Activated CD8-positive, alpha-beta memory T cell treated with anti-CD3 and anti-CD28 coated beads for 4 hours (primary cell): ENCODE results near the gene ATG101.

Source experiments
- DNase-seq, 2 donors: peaks; one replicate each; pipeline ENCODE4 v3.0.0-alpha.2; 2020; ENCODE audit warnings: low read depth in 2 of 2

Gene ATG101

GRCh38 chr12:52079576-52080402 lies 10.0 kb downstream of the ATG101 start, which contains the start of gene SMIM41:
TSS of gene SMIM41 (plus strand) at chr12:52079704. CDS start at chr12:52079780, 76 bp downstream.
- no peak for DNase-seq

DNA sequence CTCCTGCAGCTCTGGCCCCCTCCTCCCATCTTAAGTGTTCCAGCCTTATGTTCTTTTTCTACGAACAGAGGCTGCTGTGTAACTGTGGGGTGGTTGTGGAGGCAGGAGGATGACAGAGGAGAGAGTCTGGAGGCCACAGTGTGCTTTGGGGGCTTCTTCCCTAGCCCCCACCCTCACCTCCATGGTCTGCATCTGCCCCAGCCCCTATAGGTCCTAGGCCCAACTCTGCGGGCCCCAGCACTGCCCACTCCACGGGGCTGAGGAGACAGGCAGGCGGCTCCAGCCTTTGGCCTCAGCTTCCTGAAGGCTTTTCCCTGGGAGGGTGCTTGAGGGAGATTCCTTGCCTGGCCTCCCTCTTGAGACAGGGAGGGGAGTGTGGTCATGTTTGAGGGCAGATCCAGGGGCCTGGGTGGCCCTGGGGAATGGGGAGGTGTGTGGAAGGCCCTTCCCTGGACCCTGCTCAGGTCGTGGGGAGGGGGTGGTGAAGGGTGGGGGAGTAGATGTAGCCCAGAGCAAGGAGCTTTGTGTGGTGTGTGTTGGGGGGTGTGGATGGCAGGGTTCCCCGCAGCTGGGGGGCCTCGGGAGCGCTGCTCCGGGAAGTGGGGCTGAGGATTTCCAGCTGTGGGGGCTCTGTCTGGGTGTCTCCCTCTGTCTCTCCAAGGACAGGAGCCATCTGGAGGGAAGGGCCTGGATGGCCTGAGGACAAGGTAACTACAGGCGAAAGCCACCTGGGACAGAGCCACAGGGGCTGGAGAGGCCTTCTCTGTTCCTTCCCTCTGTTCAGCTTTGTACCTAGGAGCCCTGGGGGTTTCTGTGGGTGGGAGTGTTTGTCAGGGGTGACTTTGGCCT lies 10.8 kb downstream of the ATG101 start:
- no peak for DNase-seq

- no peak for DNase-seq
These were observed 11.5 kb downstream of the ATG101 start for GRCh38 chr12:52081263-52081733.

- DNase-seq, result no peak
These were observed 12.4 kb downstream of the ATG101 start for GRCh38 chr12:52082026-52082668.

GRCh38 chr12:52082669-52082987 lies 12.8 kb downstream of the ATG101 start:
- DNase-seq, result no peak

DNA sequence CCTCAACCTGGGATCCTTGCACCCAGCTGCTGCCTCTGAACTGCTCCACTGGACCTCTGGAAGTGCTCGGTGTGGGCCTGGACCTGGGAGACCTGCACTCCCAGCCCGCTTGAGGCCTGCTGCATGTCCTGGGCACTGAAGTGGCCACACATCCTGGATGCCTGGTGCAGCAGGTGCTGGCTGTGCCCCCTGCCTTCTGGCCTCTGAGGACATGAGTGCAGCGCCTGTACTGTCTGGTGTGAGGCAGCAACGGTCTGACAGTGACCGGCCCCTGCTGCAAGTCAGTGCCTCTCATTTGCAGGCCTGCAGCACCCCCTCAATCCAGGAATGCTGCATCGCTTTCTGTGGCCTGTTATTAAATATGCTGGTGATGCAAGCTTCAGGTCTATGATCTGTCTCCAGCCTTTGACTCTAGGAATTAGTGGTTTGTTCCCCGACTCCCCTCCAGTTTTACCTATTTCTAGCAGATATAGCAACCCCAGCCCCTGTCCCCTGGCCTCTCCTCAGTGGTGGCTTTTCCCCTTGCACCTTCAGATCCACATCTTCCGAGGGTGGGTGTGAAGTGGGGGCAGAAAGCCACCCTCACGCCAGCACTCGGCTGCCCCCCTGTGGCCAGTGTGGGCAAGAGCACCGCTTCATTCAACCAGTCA lies 13.3 kb downstream of the ATG101 start:
- DNase-seq, result peak; percentile 46 to 54

DNA sequence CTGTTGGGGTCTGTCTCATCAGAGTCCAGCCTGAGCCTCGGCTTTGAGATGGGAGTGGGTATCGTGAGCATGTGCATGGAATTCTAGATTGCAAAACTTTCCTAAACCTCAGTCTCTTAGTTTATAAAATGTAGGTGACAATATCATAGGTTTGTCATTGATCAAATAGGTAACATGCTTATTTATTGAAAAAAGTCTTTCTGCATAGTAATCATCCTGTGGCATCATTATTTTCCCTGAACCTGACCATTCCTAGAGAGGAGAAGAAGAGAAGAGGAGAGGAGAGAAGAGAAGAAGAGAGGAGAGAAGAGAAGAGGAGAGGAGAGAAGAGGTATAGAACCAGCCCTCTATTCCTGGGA lies 13.8 kb downstream of the ATG101 start:
- no peak for DNase-seq

- DNase-seq, result no peak
These were observed 14.9 kb downstream of the ATG101 start for GRCh38 chr12:52084491-52085231.

GRCh38 chr12:52085682-52086180 lies 16.0 kb downstream of the ATG101 start:
- no peak for DNase-seq

- DNase-seq, result no peak
These were observed 16.6 kb downstream of the ATG101 start for GRCh38 chr12:52086366-52086765.

DNA sequence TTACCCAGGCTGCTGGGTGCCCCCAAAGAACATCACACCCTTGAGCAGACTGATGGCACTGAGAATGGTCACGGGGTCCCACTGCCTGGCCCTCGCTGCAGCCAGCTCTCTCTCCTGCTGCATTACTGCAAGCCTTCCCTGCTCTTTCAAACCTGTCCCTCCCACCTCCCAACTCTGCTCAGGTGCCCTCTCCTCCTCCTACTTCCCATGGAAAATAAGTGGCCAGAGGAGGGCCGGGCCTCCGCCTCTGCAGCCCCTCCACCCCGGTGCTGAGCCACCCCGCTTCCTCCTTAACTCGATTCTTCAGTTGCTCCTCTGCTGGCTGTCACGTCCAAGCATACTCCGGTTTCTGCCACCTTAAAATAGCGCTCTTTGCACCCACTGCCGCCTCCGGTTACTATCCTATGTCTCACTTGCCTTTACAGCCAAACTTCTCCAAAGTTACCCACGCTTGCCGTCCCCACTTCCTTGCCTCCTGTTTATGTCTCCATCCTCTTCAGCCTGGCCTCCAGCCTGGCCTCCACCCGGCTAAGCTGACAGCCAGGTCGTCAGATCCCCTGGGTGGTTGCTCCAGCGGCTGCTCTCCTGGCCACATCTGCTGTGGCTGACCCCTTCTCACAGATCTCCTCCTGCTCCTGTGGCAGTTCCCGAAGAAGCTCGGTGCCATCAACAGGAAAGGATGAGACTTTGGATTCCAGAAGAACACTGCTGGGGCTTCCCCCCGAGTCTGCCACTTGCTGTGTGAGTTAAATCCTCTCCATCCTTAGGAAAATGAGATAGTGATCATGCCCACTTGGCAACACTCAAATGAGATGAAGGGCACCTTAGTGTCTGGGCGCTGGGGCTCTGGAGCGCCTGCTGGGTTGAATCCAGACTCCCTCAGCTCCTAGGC lies 17.4 kb downstream of the ATG101 start:
- no peak for DNase-seq

DNA sequence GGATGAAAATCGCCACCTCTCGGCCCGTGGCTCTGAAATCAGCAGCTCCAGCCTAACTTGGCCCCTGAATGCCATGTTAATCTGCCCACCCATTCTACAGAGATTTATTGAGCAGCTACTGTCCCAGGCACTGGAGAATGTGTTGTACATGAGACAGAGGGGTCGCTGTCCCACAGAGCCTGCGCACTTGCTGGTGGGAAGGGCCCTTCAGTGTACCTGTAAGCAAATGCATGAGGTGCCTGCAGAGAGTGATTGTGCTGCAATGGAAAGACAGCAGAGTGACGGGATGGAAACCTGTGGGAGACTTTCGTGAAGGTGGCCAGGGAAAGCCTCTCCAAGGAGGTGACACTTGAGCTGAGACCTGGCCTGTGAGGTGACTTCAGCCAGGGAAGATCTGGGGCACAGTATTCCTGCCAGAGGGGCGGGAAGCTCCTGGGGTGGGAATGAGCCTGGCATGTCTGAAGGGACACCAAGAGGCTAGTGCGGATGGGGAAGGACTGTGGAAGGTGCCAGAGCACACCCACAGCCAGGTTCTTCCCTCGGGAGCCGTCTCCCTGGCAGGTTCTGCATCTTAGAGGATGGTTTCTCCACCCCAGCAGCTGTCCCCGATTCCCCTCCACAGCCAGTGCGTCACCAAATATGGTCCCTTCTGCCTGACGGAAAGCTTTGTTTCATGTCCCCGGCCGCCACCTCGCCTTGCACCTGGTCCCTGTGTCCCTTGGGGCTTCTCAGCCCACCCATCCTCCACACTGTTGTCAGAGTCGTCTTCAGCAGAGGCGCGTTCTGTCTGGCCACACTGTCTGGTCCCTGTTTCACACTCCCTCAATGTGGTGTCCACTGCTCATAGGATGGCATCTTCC lies 18.4 kb downstream of the ATG101 start:
- DNase-seq, result no peak

DNA sequence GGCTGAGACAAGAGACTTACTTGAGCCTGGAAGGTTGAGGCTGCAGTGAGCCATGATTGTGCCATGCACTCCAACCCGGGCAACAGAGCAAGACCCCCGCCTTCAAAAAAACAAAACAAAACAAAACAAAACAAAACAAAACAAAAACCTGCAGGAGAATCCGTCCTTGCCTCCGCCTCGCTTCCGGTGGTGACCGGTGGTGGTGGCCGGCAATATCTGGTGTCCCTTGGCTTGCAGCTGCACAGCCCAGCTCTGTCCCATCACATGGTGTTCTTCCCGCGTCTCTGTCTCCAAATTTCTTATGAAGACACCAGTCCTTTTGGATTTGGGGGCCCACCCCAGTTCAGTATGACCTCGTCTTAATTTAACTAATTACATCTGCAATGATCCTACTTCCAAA lies 19.7 kb downstream of the ATG101 start:
- DNase-seq, result no peak

- DNase-seq, result no peak
These were observed 20.5 kb downstream of the ATG101 start for GRCh38 chr12:52090291-52090690.

DNA sequence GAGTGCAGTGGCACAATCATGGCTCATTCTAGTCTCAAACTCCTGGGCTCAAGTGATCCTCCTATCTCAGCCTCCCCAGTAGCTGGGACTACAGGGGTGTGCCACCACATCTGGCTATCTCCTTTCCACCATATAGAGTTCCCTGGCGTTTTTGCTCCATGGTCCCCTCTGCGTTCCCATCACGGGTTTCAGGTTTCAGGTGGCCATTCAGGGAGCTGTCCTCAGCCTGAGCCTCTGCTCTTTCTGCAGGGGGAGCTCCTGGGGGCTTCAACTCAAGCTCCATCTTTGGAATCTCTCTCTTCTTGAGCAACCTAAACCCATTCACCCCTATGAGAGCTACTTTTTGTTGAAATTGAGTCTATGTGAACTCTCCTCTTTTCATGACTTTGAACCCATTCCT lies 21.3 kb downstream of the ATG101 start:
- no peak for DNase-seq

- no peak for DNase-seq
These were observed 22.1 kb downstream of the ATG101 start for GRCh38 chr12:52091869-52092268.

DNA sequence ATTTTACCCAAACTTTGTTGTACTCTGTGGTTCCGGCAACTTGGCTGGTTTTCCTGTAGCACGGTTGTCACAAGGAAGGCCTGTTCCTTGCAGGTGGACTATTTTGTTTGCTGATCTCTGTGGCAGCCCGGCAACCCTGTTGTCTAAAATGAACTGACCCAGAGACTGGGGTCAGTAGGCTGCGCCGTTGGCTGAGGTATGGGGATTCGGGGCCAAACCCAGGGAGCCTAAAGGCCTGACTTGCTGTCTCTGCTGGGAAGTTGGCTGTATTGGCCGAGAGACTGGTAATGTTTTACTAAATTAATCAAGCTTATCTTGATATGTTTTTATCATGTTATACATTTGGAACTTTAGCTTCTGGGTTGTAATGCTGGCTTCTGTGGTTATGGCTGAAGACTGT lies 23.6 kb downstream of the ATG101 start:
- DNase-seq, result no peak

DNA sequence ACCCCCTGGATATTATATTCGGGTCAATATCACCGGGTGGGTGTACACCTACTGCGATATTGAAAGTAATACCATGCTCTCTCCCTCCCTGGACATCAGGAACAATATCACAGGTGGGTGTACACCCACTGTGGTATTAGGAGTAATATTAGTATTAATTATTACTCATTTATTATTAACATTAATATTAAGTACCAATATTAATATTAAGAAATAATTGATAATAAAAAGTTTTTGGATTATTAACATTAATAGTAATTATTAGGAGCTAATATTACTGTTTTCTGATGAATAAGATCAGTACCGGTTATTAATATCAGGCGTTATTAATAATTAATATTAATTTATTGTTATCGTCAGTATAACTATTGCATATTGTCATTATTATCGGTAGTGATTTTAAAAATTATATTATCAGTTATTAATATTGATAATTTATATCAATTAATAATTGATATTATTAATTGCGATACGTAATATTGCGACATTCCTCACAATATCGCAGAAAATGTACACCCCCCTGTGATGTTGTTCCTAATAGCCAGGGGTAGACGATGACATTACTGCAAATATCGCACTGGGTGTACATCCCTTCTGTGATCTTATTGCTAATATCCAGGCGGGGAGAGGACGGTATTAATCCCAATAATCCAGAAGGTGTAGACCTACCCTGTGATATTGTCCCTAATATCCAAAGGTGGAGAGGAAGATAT lies 26.7 kb downstream of the ATG101 start:
- DNase-seq, result no peak
